NCI-H82 (cell line): ENCODE results near the gene ISG20.

Experiments
- DNase-seq: peaks from one replicate; lab custom pipeline; 2025; lab: John Stamatoyannopoulos, UW

Gene ISG20

GRCh38 chr15:88654430-88655102 is 15.8 kb downstream of the ISG20 start:
- no peak for DNase-seq

DNA sequence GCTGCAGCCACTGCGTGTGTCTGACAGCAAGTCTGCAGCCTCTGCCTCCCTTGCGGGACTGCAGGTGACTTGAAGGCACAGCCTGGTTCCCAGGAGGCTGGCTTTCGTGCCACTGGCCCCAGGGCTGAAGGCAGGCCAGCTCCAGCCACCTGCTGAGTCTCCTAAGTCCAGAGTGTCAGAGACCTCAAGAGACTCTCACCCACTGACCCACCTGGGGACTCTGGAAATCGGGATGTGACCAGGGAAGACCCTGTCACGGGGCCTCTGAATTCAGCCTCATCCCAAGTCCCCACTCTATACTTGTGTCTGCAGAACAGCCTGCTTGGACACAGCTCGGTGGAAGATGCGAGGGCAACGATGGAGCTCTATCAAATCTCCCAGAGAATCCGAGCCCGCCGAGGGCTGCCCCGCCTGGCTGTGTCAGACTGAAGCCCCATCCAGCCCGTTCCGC is 16.3 kb downstream of the ISG20 start:
- DNase-seq = no peak

DNA sequence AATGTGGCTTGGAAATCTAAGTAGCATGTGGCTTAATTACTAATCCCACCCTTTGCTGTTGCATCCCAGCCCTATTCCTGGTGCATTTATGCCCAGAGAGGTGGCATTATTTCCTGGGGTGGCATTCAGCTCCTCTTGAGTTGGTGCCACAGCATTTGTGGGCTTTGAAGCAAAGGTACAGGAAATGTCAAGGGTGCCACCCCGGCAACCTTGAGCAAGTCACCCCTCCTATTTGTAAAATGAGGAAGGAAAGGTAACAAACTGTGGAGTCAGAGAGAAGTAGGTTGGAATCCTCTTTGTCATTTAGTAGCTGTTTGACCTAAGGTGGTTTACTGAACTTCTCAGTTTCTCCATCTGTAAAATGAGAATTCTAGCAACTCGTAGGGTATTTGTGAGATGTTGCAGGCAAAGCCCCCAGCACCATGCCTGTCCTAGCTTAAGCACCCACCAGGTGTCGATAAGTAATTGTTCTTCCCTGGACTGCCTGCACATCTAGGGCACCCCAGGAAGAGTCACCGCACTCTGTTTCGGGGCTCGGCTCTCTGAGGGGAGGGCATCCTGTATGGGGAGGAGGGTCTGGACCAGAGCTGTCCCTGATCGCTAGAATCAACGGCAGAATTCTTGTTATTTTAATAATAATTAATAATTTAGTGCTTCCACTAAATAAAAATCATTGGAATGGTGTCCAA is 17.1 kb downstream of the ISG20 start:
- no peak for DNase-seq

DNA sequence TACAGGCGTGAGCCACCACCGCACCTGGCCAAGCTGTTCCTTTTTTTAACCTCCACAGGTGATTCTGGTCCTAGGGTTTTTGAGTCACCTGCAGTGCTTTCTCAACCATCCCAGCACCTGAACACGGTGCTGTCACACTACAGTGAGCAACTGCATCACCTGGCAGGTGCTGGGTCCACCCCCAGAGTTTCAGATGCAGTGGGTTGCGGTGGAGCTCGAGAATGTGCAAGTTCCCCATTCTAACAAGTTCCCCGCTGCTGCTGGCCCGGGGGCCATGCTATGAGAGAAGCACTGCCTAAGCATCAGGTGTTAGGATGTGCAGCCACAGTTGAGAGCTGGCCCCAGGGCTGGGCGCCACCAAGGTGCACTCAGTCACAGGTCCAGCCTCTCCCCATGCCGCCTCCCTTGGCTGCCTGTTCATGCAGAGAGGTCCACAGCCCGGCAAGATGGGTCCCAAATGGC is 18.0 kb downstream of the ISG20 start:
- DNase-seq = no peak

DNA sequence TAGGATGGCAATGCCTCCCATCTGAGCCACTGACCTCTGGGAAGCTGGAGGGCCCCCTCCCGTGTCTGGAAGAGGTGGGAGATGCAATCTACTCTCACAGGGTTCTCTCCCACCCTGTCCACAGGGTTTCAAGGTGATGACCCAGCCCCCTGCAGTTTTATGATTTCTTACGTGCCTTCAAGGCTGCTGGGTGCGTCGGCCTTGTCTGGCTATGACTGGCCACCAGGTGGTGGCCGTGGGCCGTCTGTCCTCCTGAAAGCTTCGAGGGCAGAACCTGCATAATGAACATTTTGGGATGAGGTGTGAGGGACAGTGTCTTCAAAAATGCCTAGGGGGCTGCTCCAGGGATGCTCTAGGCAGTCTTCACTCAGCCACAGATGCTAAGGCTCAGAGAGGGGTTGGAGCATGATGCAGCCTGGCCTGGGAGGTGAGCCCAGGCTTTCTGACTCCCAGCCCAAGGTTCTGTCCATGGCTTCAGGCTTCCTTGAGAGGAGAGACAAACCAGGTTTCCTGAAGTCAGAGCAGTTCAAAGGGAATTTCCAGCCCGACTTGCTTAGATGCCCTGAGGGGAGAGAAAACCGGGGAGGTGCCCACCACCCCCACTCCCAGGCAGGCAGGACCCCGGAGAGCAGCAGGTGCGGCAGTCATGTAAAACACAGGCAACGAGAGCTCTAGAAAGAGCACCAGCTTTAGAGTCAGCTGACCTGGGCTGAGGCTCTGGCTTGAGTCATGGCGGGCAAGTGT is 18.7 kb downstream of the ISG20 start:
- DNase-seq = peak; percentile 73

- DNase-seq = no peak
Measured at GRCh38 chr15:88658070-88658965, 19.5 kb downstream of the ISG20 start.

DNA sequence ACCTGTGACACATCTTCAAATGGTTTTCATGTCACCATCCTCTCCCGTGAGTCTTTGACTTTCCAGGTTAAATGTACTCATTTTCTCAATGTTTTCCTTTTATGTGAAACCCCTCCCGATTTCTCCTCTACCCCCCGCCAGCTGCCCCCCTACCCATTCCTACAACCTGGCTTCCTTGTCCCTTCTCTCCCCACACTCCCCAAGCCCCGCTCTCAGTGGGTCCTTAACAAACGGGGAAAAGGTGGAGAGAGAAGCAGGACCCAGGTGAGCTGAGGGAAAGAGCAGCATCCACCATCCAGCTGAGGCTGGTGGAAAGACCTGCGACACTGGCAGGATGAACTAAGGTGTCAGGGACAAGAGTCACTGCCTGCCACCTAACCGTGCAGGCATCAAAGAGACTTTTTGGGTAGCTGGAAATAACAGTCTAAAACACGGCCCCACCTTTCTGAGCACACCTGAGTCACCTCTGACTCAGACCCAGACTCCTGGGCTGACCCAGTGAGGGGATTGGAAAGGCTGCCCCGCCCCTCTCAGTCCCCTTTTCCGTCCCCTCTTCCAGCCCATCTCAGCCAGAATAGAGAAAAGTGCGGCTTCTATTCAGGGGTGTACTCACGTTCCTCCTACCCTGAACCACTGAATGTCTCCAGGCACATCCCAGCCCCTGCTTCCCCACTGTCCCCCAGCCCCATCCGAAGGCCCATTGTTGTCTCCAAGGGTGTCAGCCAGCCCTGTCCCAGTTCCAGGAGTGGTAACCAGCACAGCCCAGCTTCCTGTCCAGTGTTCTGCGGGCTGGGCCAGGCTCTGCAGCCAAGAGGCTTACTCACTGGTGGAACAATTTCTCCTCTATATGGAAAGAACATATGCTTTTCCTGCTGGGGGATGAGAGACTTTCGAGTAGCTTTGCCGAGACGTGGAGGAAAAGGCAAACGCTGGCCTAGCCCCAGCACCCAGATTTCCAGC is 20.4 kb downstream of the ISG20 start:
- no peak for DNase-seq

DNA sequence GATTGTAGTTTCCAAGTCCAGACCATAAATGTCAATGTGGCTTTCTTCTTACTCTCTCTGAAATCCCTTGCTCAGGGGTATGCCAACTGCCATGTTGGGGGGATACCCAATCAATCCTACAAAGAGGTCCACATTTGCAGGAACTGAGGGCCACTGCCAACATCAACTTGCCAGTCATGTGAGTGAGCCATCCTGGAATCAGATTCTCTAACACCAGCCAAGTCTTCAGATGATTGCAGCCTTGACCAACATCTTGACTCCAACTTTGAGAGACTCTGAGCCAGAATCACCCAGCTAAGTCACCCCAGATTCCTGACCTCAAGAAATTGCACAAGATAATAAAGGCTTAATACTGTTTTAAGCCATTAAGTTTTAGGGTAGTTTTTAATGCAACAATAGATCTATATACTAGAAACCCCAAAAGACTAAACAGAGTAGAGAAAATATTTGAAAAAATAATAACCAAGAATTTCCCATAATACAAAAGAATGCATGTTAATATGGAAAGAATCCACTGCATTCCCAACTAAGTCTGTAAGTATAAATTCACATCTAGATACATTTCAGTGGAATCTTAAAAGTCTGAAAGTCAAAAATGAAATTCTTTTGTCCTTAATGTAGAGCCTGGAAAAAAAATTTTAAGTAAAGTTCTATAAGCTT is 22.4 kb downstream of the ISG20 start:
- DNase-seq = no peak

GRCh38 chr15:88661761-88662556 is 23.1 kb downstream of the ISG20 start:
- no peak for DNase-seq

DNA sequence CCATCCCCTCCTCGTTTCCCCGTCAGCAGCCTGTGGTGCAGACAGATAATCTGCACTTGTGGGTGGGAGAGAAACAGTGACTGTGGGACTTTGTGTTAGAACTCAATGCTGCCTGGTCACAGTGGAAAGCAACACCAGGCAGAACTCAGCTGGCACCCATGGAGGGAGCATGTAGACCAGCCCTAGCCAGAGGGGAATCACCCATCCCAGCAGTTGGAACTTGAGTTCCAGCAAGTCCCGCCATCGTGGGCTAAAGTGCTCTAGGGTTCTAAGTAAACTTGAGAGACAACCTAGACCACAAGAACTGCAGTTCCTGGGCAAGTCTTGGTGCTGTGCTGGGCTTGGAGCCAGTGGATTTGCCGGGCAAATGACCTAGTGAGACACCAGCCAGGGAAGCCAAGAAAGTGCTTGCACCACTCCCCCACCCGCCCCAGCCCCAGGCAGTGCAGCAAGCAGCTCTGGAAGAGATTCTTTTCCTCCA is 24.4 kb downstream of the ISG20 start:
- no peak for DNase-seq

DNA sequence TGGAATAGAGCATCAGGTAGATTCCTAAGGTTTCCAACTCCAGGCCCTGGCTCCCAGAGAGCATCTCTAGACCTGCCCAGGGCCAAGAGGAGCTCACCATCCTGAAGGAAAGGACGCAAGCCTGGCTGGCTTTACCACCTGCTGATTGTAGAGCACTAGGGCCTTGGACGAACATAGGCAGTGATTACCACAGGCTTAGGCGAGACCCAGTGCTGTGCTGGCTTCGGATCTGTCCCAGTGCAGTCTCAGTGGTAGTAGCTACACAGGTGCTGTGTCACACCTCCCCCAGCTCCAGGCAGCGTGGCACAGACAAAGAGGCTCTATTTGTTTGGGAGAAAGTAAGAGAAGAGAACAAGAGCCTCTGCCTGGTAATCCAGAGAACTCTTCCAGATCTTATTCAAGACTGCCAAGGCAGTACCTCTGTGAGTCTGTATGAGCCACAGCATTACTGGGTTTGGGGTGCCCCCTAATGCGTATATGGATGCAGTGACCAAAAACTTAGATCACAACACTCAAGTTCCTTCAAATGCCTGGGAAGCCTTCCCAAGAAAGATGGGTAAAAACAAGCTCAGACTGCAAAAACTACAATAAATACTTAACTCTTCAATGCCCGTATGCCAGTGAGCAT is 25.4 kb downstream of the ISG20 start:
- DNase-seq = no peak

DNA sequence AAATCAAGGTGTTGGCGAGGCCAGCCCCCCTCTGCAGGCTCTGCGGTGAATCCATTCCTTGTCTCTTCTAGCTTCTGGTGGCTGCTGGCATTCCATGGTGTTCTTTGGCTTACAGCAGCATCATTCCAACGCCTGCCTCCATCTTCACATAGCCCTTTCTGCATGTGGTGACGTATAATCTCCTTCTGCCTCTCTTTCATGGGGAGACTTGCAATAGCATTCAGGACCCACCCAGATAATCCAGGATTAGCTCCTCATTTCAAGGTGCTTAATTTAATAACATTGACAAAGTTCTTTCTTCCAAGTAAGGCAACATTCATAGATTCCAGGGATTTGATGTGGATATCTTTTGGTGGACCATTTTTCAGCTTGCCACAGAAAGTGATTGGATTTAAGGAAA is 35.8 kb downstream of the ISG20 start:
- DNase-seq = peak; percentile 99

DNA sequence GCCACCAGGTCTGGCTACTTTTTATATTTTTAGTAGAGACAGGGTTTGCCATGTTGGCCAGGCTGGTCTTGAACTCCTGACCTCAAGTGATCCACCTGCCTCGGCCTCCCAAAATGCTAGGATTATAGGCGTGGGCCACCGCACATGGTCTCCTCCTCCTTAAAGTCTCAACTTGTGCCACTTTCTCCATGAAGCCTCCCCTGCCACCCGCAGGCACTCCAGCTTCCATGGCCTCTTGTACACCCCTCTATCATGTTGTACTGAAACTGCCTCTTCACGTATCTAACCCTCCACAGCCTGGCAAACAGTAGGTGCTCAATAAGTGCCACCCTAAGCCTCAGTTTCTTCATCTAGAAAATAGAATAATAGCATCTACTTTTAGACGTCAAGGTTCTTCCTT is 39.9 kb downstream of the ISG20 start:
- DNase-seq = no peak

DNA sequence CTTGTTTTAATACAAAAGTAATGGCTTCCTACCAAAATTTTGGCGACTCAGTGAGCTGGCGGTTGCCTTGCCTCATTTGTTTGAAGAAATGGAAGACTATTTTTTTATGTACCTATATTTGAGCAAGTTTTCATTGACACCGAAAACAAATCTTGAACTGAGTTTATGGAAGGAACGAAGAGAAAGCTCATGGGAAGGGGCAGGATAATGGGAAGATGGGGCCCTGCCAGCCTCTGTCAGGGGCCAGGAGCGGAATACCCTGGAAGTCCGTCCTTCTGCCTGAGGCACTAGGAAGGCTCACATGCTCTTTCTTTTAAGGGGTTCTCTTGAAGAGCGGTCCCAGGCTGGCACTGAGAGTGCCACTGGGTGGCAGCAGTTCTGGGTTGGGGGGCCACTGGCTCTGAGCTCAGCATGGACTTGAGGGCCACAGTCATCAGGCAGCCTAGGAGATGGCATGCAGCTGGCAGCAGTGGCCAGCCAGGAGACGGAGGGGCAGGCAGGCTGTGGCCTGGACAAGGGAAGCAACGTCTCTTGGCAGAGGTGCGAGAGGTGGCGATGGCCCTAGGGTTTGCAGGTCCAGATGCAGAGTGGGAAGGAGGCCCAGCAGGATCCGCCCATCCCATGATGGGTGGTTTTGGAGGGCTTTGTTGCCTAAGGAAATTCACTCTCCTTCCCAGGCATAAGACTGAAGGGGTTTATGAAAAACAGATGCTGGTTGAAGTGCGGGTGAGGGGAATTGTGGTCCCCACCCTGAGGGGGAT is 41.6 kb downstream of the ISG20 start:
- DNase-seq = no peak

DNA sequence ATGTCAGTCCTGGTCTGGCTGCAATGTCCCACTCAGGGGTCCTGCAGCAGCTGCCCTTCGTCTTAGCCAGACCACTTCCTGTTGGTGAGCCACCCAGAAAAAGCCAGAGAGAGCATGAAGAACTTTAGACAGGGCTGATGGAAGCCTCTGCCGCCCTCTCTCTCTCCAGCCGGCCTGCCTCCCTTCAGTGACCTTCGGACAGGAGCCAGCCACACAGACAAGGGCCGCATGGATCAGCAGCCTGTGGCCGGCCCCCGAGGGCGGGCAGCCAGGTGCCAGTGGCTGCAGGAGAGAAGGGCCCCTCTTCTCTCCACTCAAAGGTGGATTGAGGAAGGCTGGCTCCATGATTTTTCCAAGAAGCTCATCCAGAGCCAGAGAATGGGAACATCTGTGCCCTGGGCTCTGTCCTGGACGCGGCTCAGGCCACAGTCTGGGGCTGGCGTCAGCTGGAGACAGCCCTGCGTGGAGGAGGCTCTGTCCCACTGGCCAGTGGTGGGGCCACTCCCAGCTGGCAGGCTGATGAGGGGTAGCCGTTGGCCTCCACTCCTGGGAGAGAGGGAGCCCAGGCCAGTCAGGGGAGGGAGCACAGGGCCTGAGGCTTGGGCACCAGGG is 42.9 kb downstream of the ISG20 start:
- no peak for DNase-seq

DNA sequence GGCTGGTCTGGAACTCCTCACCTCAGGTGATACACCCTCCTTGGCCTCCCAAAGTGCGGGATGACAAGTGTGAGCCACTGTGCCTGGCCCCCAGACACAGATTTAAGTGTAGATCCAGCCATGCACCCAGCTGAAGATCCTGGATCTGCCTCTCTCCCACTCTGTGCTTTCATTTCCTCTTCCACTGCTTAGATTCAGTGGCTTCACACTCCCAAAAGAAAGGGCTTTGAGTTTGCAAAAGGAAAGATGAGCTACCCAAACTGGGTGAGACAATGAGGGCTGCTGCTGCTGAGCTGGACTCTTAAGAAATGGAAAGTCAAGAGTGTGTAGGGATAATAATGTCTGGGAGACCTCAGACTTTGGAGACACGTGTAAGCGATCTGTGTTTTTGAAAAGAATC is 45.5 kb downstream of the ISG20 start:
- no peak for DNase-seq

- no peak for DNase-seq
Measured at GRCh38 chr15:88686166-88686565, 47.4 kb downstream of the ISG20 start.
